HG03066 (cell line): ENCODE data around the gene PHKB.
A peak's percentile ranks its signal among the peaks of the same experiment; 100 is the strongest.
"Not testable (repeated sequence)": the region's sequence is repeated elsewhere in the genome, so short reads cannot be mapped to it uniquely, and the experiment has no call there.

Experiments used
- ATAC-seq: cut with Tn5 transposase; IDR thresholded peaks from one replicate; pipeline ENCODE4 v1.9.1; 2021; ENCODE audit warnings: low read depth; ENCODE audit not compliant: unreplicated experiment

Gene PHKB

DNA sequence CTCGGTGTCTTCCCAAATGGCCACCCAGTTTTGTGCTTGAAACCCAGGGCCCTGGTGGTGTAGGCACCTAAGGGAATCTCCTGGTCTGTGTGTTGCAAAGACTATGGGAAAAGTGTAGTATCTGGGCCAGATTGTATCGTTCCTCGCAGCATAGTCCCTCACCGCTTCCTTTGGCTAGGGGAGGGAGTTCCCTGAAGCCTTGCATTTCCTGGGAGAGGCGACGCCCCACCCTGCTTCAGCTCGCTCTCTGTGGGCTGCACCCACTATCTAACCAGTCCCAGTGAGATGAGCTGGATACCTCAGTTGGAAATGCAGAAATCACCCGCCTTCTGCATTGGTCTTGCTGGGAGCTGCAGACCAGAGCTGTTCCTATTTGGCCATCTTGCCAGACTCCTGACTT is 93.5 kb downstream of the PHKB start:
- not testable (repeated sequence) for ATAC-seq

DNA sequence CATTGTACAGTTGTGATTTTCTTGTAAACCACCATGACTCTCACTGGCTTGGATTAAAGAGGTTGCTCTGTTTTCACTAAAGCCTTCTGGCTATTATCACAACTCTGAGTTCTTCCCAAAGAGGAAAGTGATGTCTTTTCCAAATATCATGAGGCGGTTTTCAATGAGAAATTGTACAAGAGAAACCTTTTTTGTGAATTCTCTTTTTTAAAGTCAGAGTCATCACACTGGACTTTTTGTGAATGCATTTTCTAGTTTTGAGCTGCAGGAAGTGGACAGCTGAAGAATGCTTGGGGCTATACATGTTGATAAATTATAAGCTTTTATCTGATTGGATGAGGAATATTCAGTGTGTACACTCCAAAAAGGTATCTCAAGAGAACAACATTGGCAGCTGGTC is 100.2 kb downstream of the PHKB start:
- ATAC-seq = no peak

DNA sequence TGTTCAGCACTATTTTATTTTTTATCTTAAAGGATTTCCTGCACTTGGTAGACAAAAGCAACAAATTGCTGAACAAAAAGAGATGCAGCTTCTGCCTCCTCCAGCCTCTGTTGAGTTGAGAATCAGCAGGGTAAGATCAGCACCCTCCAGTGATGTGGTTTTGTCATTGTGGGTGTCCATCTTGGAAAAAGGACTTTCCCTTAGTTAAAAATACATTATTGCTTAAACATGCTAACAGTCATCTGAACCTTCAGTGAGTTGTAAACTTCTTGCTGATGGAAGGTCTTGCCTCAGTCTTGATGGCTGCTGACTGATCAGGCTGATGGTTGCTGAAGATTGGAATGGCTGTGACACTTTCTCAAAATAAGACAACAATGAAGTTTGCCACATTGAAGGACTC is 101.2 kb downstream of the PHKB start:
- no peak for ATAC-seq

DNA sequence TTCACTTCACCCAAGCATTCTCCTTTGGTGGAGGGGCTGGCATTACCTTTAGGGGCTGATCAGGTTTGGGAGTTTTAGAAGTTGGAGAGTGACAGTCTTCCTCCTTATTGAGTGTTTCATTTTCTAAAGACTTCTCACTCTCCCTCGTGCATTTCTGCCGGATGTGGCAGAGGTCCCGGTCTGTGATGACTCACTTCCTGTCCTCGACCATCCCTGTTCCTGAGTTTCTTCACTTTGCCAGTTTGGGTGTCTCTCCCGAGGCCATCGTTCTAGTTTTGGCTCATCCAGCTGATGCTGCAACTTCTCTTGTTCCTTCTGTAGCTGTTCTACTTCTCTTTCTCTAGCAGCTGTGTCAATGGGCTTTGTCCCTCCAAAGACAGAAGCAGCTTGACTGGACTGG is 104.3 kb downstream of the PHKB start:
- ATAC-seq = no peak

DNA sequence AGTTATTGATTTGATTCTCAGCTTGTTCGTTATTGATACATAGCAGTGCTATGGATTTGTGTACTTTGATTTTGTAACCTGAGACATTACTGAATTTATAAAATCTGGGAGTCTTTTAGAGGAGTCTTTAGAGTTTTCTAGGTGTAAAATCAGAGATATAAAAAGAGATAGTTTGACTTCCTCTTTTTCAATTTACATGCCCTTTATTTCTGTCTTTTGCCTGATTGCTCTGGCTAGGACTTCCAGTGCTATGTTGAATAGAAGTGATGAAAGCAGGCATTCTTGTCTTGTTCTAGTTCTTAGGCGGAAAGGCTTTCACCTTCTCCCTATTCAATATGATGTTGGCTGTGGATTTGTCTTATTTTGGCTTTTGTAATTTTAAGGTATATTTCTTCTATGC is 106.2 kb downstream of the PHKB start:
- ATAC-seq = no peak

DNA sequence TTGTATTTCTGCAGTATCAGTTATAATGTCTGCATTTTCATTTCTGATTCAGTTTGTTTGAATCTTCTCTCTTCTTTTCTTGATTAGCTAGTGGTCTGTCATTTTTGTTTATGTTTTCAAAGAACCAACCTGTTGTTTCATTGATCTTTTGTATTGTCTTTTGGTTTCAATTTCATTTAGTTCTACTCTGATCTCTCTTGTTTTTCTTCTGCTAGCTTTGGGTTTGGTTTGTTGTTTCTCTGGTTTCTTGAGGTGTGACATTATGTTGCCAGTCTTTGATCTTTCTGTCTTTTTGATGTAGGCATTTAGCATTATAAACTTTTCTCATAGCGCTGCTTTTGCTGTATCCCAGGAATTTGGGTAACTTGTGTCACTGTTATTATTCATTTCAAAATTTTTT is 107.2 kb downstream of the PHKB start:
- ATAC-seq = no peak

DNA sequence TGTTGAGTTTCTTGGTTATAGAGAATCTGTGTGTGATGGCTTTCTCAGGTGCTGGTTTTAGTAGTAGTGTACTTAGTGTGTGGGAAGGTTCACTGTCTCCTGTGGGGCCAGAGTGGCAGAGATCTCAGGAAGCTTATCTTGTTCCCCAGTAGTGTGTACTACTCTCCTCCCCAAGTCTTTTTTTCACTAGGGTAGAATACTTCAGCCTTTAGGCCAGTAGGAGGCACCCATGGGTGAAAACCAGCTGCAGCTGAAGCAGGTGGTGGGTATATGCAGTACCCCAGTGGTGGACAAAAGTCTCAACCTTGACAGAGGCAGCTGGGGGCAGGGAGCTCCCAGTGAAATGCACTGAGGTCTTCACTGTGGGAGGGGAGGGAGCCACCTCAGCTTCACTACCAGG is 109.9 kb downstream of the PHKB start:
- ATAC-seq = no peak

DNA sequence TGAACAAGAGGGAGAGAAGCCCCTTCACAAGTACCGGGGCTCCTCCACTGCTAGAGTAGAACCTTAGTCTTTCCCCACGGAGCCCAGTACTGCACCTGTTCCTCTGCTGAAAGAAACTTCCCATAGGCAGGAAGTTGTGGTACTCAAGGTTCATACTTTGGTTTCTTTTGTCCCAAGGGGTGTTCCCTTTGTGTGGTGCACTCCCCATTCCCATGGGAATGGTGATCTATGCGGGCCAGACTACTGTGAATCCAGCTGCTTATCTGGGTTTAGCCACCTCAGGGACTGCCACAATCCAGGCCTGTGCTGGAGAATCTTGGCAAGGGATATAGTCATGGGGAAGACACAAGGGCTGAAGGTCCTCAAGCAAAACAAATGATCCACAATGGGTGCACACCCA is 110.6 kb downstream of the PHKB start:
- no peak for ATAC-seq

DNA sequence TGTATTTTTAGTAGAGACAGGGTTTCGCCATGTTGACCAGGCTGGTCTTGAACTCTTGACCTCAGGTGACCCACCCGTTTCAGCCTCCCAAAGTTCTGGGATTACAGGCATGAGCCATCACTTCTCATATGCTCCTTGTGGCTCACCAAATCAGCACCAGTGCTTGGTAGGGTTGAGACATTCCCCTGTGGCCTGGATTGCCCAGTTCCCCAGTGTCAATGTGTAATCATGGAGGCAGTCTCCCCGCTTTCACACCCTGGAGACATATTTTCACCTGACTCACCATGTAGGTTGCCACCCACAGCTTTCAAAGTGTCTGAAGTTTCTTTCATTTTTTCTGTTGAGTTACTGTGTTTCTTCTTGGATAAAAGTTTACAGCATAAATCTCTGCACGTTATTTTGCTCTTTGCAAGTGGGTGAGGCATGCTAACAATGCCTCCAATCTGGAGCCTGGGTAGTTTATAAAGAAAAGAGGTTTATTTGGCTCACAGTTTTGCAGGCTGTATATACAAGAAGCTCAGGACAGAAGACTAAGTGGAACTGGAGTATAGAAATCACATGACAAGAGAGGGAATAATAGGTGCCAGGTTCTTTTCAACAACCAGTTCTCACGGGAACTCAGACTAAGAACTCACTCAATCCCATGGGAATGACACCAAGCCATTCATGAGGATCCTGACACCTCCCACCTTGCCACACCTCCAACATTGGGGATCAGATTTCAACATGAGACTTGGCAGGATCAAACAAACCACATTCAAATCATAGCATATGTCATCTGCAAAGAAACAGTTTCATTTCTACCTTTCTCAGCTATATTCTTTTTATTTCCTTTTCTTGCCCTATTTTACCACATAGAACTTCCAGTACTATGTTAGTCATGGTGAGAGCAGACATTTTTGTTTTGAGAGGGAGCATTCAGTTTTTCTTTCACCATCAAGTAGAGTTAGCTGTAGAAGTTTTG is 113.2 kb downstream of the PHKB start:
- no peak for ATAC-seq

DNA sequence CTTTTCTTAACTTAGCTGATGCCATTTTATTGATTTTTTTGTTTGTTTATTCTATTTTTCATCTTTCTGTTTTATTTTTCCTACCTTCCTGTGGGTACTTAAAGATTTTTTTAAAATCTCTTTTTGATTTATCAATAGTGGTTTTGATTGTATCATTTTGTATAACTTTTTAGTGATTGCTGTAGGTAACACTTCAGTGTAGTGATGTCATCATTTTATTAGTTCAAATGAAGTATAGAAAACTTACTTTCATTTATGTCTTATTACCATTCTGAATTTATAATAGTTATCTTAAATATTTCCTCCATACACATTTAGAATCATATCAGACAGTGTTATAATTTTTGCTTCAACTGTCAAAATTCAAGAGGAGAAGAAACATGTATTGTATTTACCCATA is 115.9 kb downstream of the PHKB start:
- ATAC-seq = no peak

DNA sequence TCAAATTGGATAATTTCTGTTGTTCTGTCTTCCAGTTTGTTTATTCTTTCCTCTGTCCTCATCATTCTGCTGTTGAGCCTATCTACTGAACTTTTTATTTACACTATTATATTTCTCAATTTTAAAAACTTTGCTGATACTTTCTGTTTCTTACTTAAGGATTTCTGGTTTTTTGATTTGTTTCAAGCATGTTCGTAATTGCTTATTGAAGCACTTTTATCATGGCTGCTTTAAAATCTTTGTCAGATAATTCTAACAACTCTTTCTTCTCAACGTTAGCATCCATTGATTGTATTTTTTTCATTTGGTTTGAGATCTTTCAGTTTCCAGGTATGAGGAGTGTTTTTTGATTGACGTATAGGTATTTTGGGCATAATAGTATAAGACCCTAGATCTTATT is 116.9 kb downstream of the PHKB start:
- no peak for ATAC-seq

DNA sequence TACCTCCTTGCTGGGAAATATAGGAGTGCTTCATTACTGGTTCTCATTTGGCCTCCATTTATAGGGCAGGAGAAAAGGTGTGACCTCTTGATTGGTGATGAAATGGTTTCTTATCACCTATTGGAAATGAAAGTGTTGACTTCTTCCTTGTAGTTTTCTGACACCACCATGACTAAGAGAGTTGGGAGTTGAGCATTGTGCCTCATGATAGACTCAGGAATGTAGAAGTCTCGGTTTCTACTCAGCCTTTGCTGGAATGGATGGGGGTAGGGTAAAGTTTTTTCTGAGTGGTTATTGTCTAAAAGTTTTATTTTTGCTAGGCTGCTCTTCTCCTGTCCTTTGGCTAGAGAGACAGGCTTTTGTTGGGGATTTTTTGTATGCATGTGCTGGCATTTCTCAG is 117.4 kb downstream of the PHKB start:
- no peak for ATAC-seq

DNA sequence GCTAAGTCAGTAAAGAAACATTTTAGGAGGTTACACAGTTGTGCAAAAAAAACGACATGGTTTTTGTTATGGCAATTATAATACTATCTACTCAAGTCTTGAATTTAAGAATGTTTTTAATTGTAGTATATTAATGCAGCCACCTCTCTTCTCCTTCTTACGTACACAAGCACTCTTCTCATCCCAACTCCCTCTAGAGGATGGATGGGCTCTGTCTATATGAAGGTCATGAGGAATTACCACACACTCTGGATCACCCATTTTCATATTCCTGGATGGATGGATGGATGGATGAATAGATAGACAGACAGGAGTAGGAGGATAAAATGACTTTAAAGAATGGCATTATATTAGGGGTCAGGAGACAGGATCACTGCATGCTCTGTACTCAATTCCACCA is 120.0 kb downstream of the PHKB start:
- ATAC-seq = no peak

DNA sequence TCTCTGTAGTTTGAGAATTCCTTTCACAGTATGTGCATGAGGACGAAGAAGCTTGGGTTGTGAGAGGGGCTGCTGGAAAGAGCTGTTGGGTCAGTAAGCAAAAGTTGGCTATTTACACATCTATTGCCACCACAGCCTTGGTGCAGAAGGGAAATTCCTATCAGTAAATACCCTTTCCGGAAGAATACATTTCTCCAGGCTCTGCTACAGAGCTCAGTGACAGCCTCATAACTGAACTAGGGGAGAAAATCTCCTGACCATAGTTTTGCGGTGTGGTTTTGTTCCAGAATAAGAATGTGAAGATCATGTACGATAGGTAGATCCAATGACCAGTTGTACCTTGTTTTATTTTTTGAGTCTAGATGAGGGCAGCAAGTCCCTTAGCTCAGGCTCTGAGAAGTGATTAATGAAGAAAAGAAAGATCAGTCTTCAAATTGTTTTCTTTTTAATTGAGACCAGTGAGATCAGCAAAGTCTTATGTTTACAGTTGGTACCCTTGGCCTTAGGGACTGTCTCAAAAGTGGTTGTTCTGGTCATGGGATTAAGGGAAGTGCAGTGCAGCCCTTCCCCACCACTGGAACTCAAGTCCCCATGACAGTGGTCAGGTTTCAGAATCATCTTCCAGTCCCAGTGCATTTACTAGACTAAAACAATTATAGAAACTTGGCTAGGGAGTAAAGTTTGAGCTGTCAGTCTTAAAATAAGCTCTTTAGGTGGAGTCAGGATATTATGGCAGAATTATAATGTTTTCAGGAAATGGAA is 123.5 kb downstream of the PHKB start:
- ATAC-seq = no peak

DNA sequence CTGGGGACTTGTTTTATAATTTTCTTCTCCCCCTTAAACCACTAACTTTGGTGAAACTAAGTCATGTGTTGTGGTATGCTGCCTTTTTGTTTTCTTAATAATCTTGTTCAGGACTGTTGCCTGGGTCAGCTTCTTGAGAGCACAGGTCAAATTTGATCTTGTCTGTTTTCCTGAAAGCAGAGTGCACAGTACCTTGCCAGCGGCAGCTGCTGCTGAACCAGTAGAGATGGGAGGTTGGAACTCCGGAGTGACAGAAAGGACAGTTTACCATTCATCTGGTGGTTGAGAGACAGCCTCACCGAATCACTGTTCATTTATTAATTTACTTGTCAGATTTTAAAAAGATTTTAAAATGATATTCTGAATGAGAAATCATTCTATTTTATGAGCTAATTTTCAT is 125.0 kb downstream of the PHKB start:
- no peak for ATAC-seq

DNA sequence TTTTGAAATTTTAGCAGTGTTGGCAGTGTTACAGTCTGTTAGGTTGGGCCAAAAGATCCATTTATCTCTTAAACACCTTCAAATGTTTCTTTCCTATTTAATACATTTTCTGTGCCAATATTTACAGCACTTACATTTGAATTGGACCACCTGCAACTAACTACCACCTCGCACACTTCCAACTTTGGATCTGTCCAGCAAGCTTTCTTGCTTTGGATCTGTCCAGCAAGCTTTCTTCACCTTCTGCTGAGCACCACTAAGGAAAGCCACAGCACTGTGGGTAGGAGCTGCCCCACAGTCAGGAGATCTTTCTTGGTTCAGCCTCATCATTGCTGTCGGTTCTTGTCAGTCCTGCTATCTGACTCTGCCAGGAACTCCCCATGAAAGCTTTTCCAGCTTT is 129.3 kb downstream of the PHKB start:
- ATAC-seq = no peak

DNA sequence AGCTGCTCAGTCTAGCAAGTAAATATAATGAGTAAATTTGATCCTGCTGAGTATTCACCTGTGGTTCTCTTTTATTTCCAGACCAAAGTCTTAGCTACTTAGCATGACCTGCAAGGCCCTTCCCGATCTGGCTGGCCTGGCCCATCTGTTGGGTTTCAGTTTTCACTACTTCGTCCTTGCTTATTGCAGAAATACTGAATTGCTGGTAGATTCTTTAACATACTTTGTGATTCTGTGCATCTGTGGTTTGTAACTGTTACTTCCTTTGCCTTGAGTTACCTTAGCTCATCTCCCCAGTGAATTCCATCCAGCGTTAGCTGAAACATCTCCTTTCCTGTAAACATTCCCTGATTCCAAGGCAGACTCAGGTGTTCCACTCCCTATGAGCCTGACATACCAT is 131.1 kb downstream of the PHKB start:
- no peak for ATAC-seq

DNA sequence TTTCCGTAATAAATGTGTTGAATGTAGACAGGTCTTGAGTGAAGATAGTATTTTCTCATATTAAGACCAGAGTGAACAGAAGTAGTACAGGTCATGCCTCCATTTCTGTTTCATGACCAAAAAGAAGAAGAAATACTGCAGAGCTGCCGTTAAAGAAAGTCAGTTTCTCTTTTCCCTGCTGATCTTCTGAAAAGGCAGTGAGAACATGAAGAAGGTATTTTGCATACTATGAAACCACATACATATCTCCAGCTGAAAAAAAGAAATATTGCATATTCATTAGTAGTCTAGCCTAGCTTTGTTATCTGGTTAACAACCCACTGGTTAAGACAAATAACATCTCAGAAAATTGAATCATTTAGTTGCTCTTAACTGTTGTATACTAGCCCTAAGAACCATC is 138.4 kb downstream of the PHKB start:
- ATAC-seq = peak; percentile 87

DNA sequence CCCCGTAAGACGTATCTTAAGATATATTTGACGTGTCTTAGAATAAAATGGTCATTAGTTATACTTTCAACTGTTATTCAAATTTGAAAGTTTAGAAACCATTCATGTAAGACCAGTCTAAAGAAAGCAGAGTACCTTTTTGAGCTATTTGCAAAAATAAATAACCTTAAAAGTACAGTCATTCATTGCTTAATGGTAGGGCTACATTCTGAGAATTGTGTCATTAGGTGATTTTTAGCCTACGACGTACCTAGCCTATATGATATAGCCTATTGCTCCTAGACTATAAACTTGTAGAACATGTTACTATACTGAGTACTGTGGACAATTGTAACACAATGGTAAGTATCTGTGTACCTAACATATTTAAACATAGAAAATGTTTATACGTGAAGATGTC is 139.2 kb downstream of the PHKB start:
- no peak for ATAC-seq

DNA sequence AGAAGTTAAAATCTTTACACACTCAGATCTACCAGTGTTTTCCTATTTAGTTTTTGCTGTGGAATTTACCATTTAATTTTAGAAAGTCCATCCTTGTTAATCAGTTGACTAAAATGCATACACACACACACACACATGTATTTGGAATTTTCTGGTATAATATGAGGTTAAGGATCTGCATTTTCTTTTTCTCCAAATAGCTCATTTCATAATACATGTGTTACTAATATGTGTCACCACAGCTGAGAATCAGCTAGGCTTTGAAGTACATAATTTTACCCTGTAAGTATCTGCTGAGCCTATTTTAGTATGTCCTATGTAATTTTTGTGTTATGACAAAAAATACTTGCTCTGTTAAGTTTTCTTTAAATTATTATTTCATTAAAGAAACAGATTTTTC is 143.2 kb downstream of the PHKB start:
- no peak for ATAC-seq

DNA sequence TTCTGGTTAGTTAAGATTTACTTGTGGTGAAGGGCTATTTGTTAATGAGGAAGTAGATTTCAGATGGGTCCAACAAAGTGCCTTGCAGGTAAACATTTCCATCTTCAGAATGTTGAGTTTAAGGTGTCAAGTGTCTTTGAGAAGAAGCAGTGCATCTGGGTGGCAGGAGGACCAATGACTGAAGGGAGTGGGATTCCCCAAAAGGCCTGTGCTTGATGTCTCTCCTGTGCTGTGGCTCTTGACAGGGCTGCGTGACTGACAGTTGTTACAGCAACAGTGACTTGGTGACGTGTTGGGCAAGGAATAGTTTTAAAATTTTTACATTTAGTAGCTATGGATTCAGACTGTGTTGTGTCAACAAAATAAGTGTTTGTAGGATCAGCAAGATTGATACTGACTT is 149.9 kb downstream of the PHKB start:
- ATAC-seq = no peak
